HG03139 (cell line): ENCODE results near the gene DCAF8.

Experiments used
- ATAC-seq: cut with Tn5 transposase; IDR thresholded peaks from one replicate; pipeline ENCODE4 v1.9.1; 2021; ENCODE audit not compliant: unreplicated experiment

DCAF8 gene

DNA sequence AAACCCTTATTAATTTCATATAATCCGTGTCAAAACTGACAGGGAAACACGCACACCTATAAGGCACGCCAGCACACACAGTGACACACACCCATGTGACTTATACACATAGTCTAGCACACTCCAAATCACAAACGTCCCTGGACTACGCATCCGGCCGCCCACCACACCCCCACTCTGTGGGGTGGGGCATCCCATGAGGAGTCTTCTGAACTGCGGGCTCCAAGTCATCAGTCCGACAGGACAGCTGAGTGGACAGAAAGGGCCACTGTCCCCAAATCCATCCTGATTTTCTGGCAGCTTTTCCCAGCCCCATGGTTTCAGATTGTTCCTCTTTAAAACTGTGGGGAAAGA, 56.3 kb downstream of the DCAF8 start:
- no peak for ATAC-seq

DNA sequence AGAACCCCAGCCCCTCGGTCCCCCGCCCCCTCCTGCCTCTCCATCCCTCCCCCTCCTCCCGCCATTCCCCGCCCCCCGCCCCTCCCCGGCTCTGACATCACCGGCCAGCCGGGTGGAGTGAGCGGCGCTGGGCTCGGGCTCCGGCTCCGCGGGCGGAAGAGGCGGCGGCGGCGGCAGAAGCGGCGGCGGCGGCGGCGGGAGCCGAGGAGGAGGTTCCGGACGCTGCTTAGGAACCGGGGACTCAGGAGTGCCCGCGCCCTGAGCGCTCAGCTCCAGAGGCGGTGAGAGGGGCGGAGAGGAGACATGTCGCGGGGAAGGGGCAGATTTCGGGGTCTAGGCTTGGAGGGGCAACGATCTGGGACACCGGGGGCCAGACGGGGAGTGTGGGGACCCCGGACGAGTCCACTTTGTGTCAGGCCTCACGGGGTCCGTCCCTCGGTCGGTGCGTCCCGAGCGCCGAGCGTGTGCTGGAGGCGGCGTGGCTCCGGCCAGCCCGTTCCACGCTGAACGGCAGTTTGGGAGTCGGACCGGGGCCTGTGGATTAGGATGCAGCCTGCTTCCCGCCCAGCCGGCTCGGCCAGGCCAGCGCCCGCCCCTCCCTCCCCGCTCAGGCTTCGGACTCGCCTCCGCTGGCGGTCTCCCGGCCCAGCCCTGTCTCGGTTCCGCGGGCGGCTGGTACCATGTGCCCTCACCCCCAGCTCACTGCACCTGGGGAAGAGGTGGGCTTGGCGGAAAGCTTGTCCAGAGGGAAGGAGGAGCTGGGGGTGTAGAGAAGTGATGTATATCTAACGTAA, 56.9 kb downstream of the DCAF8 start, which contains the start of gene PEA15:
TSS of gene PEA15 (plus strand) at position 143 of the 794 bp plus-strand sequence. CDS start 6,161 bp downstream, outside the sequence.
- no peak for ATAC-seq

DNA sequence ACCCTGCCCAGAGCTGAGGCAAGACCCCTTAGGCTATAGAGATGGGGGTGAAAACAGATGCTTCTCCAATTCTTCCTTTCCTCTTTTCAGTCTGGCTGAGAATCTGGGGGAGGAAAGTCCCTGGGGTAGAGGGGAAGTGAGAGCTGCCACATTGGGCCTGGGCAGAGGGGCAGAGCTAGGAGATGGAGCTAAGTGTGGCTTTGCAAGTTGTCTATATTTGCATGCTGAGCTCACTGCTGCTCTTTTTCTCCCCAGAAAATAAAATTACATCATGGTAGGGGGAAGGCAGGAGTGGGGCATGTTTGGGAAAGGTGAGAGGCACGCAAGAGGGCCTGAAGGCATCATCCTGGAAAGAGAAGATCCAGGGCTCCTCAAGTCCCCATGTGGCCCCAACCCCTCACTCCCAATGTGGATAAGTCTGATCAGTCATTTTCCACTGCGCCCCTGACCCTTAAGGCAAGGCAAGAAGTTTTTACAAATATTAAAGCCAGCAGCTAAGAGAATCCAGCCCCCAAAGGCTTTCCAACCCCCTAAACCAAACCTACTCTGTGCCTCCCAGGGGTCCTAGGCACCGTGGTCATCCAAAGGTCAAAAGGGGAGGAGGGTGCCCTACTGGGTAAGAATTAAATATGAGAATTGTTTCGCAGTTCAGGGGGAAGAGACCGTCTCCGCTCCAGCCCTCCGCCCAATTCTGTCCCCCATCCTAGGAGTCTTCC, 57.7 kb downstream of the DCAF8 start:
- no peak for ATAC-seq

DNA sequence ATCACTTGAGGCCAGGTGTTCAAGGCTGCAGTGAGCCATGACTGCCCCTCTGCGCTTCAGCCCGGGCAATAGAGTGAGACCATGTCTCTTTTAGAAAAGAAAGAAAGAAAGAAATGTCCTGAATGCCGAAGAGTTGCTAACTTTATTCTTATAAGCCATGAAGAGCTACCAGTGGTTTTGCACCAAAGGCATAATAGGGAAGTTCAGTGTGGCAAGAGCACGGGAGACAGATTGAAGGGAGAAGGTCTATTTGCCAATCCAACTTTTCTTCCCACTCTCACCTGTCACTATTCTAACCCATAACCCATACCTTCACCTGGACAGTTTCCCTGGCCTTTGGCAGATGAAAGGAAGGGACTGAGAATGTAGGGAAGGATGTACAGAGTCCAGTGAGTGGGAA, 61.6 kb downstream of the DCAF8 start:
- no peak for ATAC-seq

DNA sequence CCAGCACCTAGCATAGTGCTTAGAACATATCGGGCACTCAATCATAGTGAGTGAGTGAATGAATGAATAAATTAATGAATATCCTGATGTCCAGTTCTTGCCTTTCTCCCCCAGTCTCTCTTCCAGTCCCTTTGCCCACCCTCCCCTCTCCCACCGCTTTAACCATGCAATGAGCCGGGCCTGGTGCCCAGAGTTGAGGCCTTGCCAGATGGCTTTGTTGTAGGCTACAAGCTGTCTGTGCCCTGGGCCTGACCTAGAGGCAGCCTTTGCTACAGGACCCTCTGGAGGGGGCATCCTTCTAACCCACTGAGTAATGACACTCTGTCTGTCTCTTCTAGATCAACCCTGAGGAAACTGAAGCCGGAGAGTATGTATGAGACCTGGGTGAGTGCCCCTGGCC, 65.1 kb downstream of the DCAF8 start:
- no peak for ATAC-seq

DNA sequence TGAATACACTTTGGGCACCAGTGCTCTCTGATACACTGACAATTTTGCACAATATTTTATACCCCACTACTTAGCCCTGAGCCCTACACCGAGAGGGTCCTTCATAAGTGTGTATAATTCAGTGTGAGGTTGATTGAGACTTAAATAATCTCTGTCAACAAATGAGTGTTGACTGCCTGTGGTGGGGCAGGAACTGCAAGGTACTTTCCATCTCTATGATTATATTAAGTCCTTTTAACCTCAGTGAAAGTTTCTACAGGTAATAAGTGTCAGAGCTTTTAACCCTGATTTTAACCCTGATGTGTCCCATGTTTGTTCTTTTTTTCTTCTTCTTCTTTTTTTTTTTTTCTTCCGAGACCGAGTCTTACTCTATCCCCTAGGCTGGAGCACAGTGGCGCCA, 66.2 kb downstream of the DCAF8 start:
- ATAC-seq: no peak

DNA sequence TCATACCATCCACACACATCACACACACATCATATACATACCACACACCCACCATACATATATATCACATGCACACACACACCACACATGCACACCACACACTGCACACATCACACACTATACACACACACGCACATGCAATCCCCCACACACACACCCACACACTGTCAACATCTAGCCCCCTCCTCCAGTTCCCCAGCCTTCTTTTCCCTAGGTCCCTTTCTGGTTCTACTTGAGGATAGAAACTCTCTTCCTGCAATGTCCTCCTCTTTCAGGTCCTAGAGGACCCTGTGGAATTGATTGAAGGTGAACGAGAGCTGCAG, 67.7 kb downstream of the DCAF8 start:
- no peak for ATAC-seq

DNA sequence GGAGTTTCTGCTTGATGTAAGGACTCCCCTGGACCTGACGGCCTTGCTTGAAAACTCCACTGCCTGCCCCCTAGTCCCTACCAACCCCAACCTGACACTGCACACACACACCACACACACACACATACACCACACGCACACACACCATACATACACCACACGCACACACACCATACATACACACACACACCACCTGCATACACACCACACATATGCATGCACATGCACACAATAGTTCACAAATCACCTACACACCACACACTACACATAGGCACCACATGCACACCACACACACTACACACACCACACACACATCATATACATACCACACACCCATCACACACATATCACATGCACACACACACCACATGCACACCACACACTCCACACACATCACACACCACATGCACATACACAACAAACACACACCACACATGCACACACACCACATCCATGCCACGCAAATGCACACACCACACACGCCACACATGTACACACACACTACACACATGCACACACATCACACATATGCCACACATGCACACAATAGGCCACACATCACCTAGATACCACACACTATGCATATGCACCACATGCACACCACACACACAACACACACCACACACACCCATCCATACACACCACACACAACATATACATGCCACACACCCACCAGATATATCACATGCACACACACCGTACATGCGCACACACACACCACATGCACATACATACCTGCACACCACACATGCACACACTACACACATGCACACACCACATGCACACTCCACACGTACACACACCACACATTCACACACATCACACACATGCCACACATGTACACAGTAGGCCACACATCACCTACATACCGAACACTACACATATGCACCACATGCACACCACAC, 68.3 kb downstream of the DCAF8 start:
- no peak for ATAC-seq

DNA sequence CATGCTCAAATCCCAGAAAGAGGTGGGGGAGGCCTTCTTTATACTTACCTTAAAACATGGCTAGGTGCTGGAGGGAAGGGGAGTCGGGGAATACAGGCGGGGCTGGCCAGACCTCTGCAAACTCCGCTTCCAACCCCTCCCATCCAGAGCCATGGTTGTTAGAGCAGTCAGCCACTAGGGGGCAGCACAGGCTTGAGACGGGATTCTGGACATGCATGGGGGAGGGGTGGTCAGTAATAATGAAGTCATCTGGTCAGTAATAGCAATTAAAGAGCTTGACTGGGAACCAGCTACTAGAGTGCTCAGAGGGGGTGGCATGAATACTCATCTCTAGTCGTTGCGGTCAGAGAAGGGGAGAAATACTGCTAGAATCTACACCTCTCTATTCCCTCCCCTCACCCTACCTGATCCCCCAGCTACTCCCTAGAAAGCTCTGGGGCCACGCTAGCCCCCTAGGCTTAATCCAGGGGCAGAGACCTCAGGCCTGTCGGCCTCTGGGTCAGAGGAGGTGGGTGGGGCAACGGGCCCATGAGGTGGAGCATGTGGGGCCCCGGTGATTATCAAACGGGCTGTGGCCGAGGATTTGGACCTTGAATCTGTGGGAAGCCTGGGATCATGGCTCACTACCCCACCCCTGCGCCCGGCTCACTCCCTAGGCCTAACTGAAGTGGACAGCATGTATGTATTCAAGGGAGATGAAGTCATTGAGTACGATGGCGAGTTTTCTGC, 69.1 kb downstream of the DCAF8 start:
- ATAC-seq: no peak

DNA sequence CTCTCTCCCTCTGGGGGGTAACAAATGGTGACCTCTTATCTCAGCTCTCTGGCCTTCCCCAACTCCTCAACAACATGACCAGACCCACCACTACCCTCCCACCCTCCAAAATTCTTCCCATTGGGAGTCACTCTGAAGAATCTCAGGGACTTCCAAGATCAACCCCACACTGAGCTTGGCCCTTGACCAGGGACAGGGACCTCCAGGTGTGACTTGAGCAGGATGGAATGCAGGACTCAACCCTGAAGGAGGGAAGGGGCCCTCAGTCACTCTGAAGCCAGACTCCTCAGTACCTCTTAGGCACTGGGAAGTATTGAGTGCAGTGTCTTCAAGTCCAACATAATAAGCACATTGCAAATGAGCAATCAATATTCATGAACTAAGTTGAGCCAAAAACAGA, 70.1 kb downstream of the DCAF8 start:
- ATAC-seq: no peak

DNA sequence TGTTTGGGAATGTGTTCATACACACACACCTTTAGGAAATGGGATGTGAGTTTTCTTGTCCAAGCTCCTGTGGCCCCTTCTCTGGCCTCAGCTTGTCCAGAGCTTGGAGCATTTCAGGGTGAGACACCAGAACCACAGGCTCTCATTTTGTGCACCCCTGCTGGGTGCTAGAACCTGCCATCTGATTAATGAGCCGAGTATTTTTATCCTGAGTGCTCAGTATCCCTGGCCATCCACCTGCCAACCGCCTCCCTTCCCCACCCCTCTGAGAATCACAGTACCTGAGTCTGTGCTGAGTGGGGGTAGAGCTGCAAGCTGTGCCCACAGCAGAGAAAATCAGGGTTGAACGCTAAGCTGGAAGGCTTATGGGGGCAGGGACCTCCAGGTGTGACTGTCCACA, 70.6 kb downstream of the DCAF8 start:
- ATAC-seq: no peak

DNA sequence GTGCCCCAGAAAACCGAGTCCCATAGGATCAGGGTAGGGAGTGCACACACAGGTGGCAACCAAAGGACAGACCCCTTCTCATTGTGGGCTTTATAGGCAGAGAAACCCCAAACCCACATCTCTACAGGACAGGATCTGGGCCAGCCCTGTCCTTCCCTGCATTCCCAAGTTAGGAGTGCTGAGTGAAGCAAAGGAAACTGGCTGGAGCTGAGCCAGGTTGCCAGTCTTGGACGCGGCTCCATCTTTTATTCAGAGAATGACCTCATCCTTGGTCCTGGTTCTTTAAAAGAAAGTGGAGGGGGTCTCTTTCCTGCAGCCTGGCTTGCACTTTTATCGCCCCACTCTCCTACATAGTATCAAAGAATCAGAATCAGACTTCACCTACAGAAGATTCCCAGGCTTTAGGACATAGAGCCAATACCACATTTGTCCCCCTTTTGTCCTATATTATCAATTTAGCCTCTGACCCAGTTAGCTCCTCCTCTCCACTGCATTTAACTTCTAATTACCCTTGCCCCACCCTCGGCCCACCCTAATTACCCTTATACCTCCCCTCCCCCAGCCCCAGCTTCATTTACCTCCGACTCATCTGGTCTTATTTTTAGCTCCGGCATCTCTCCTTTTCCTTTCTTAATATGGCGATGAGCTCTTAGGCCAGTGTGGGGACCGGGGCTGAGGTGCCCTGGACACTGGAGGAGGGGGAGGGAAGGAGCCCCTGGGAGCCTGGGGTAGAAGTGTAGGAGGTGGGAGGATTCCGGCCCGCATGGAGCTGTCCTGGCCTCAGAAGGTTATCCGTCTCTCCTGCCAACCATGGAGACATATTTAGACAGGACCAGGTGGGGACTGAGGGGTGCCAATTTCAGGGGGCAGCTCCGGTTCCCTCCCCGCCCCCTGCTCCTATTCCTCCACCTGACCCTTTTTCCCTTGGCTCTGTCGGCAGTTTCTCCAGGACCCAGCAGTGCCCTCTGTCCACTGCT, 72.4 kb downstream of the DCAF8 start, which contains the start of gene CASQ1:
TSS of gene CASQ1 (plus strand) at position 927 of the 977 bp plus-strand sequence. CDS start 177 bp downstream, outside the sequence.
- ATAC-seq: no peak

DNA sequence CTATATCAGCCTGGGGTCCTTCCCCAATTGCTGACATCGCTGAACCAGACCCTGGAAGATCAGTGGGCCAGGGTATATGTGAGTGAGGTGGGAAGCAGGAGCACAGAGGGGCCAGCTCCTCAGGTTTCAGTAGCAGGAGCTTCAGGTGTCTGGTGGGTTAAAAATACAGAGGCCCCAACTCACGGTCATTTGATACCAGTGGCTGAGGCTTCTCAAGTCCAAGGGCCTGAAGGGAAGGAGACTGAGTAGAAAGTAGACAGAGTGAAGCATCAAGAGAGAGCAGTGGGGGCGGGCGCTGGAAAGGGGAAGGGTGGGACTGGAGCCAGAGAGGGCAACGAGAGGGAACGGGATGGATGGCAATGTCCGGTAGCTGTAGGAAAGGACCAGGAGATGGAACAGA, 74.0 kb downstream of the DCAF8 start:
- ATAC-seq: no peak

DNA sequence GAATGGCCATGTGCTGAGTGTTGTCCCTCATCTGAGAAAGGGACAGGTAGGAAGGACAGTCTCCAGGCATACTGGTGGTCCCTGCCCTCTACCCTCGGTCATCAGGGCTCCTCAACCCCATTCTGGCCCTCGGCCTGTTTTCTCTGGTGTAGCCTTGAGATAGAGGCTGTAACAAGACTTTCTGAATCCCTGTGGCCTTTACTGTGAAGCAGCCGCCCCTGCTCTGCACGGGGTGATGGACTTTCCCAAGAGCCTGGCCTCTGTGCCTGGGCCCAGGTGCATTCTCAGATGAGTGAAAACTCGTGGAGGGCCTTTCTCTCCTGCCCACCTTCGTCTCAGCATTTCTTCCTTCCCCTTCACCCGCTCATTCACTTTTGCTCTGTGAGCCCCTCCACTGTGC, 74.9 kb downstream of the DCAF8 start:
- no peak for ATAC-seq

DNA sequence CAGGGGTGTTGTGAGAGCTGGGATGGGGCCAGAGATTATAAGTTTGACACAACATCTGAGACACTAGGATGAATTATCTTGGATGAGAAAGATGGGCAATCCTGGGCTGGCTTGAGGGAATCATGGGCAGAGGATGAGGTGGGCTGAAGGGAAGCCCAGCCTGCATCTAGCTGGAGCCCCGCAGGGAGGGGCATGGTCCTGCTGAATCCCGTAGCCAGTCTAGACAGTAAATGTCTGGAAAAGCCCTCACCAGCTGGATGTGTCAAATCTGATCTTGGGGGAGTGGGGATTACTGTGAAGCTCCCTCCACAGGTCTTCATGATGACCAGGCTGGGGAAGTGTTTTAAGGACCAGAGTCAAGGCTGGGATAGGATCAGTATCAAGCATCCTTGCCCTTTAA, 75.6 kb downstream of the DCAF8 start:
- ATAC-seq: no peak

DNA sequence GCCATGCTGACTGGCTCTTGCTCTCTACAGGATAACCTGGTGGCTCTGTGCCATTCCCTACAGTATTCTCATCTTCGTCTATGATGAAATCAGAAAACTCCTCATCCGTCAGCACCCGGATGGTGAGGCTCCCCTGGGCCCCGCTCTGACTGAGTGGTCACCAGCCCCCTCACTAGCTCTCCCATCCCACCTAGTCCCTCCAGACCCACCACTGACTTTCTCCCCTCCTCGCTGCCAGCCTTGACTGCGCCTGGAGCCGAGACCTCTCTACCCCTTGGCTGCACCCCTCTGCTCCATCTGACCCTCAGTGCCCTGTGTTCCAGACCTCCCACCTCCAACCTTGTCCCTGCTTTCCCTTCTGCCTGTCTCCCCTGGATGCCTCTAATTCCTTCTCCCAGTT, 76.1 kb downstream of the DCAF8 start:
- no peak for ATAC-seq

DNA sequence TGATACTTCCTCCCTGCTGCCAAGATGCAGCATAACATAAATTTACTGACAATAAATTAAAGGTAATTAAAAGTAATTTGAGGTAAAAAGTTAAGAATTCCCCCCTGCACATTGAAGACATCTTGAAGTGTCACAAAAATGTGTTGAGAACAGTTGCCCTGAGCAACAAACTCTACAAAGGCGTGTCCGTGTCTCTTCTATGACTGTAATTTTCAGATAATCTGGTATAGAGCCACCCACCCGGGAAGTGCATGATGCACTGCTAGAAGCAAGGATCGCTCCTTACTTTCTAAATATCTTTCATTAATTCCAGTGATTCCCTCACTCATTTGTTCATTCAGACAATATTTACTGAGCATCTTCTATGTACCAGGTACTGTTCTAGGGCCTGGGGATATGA, 83.0 kb downstream of the DCAF8 start:
- ATAC-seq: no peak

DNA sequence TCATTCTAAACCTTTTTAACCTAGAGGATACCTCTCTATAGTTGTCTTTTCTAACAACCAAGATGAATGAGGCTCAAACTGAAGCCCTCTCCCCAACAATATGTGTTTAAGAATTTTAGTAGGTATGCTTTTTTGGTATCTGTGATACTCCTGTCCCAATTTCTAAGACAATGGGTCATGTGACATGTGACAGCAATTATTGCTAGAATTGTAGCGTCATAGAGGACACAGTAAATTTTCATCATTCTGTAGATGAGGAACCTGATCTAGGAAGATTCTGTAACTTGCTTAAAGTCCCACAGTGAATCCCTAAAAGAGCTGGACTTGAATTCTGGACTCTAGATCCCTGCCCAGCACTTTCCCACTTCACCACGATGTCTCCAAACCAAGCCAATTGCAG, 83.6 kb downstream of the DCAF8 start:
- ATAC-seq: no peak

DNA sequence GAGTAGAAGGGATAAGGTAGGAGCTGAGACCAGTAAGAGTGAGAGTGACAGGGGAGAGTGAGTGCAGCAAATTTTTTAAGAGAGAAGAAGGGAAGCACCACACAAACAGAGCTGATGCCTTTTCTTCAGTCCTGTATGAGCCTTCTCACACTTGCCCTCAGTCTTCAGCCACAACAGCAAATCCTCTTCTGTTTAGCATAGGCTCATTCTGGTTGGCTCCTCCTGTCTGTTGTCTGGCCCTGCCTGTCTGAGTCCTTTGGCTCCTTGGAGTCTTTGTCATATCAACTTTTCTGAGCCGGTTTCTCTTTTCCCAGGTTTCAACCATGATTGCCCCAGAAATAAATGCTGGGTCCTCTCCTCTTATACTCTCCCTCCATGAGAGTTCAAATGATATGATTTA, 84.7 kb downstream of the DCAF8 start:
- ATAC-seq: no peak

DNA sequence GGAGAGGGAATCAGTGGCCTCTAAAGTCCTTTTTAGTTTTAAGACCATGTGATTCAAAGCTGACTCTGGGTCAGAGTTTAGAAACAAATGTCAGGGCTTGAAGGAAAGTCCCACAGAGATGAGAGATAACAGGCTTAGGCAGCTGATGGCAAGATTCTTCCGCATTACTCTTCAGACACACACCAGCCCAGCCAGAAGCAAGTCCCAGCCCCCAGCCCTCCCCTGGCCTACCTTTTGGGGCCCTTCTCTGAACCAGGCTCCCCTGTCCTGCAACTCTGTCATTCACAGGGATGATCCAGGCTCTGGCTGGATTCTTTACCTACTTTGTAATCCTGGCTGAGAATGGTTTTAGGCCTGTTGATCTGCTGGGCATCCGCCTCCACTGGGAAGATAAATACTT, 85.1 kb downstream of the DCAF8 start:
- ATAC-seq: no peak
